GDM1 (cell line): ENCODE measurements around the gene ANGPTL5.
"Not testable (repeated sequence)": the region's sequence is repeated elsewhere in the genome, so short reads cannot be mapped to it uniquely, and the experiment has no call there.

Experiments used
- DNase-seq: peaks from one replicate; lab custom pipeline; 2025; lab: John Stamatoyannopoulos, UW

The ANGPTL5 gene

GRCh38 chr11:101885631-101886030 lies 30.7 kb downstream of the ANGPTL5 start:
- no peak for DNase-seq

GRCh38 chr11:101881586-101881985 lies 34.7 kb downstream of the ANGPTL5 start:
- no peak for DNase-seq

- no peak for DNase-seq
Measured at GRCh38 chr11:101880222-101880621, 36.1 kb downstream of the ANGPTL5 start.

- no peak for DNase-seq
Measured at GRCh38 chr11:101872171-101872882, 44.0 kb downstream of the ANGPTL5 start.

GRCh38 chr11:101870510-101870909 lies 45.8 kb downstream of the ANGPTL5 start:
- DNase-seq: no peak

- DNase-seq: no peak
Measured at GRCh38 chr11:101867951-101868350, 48.4 kb downstream of the ANGPTL5 start.

GRCh38 chr11:101866619-101867491 lies 49.5 kb downstream of the ANGPTL5 start:
- no peak for DNase-seq

- DNase-seq: no peak
Measured at GRCh38 chr11:101864098-101864497, 52.2 kb downstream of the ANGPTL5 start.

- DNase-seq: no peak
Measured at GRCh38 chr11:101863361-101863760, 53.0 kb downstream of the ANGPTL5 start.

GRCh38 chr11:101862391-101863233 lies 53.7 kb downstream of the ANGPTL5 start:
- no peak for DNase-seq

GRCh38 chr11:101860696-101861427 lies 55.5 kb downstream of the ANGPTL5 start:
- DNase-seq: peak; percentile 5

GRCh38 chr11:101852260-101852659 lies 64.1 kb downstream of the ANGPTL5 start:
- not testable (repeated sequence) for DNase-seq

- no peak for DNase-seq
Measured at GRCh38 chr11:101848262-101848661, 68.1 kb downstream of the ANGPTL5 start.

- no peak for DNase-seq
Measured at GRCh38 chr11:101844608-101845007, 71.7 kb downstream of the ANGPTL5 start.

GRCh38 chr11:101840704-101841103 lies 75.6 kb downstream of the ANGPTL5 start:
- DNase-seq: no peak
